ENCODE measurements around the gene ZNHIT3. TPM values are rescaled to one million over a fixed set of nuclear protein-coding genes. Genes with fewer than 3 reads are reported as not detected.

ZNHIT3 gene
- total and polyA plus RNA-seq, 2 experiments from 2014 or later: 50.5 to 128 TPM

GRCh38 chr17:36501351-36501750 lies 14.9 kb downstream of the ZNHIT3 start (continued):
- TF ChIP-seq ETS1 (IDR thresholded peaks at IDR 0.05): no peak

GRCh38 chr17:36501963-36502362 lies 15.5 kb downstream of the ZNHIT3 start:
- no peak for DNase-seq (ENCODE audit: low spot score)
- Histone ChIP-seq H3K4me3 (no peak overlapping the region), H2AFZ (no peak overlapping the region), H3F3A (replicated peaks; ENCODE audit: low read depth) (no peaks in the 10 kb centered on the region; the same call in 1 of the 2 replicates), H3K27ac (ENCODE audit: low read depth) (no peak overlapping the region), H4K20me1 (replicated peaks; ENCODE audit: insufficient read depth) (peaks cover 1% of the 10 kb centered on the region; the same call in 1 of the 2 replicates), H3K36me3 (ENCODE audit: insufficient read depth) (peaks cover 24% of the 10 kb centered on the region), H3K9me2 (ENCODE audit: insufficient read depth) (no peaks in the 10 kb centered on the region), H3K4me2 (no peak overlapping the region), H3K4me1 (ENCODE audit: insufficient read depth) (no peaks in the 10 kb centered on the region), H3K79me2 (replicated peaks; ENCODE audit: insufficient read depth) (no peaks in the 10 kb centered on the region), H3K27me3 (ENCODE audit: insufficient read depth) (no peaks in the 10 kb centered on the region)
- Mint-ChIP-seq H3K27me3 (ENCODE audit: insufficient read depth, low read depth, poor library complexity) (peaks cover 7% of the 10 kb centered on the region), H3K27ac (no peak overlapping the region), H3K4me1 (no peaks in the 10 kb centered on the region), H3K9me3 (no peaks in the 10 kb centered on the region), H3K4me3 (no peak overlapping the region), H3K36me3 (ENCODE audit: low read depth) (peaks cover 87% of the 10 kb centered on the region)
- ATAC-seq: no peak
- TF ChIP-seq ZNF462 (CRISPR knock-in tag; IDR thresholded peaks at IDR 0.05): no peak
- no peak for TF ChIP-seq REST (IDR thresholded peaks at IDR 0.05; ENCODE audit: unreplicated experiment)
- no peak for TF ChIP-seq ETS1 (IDR thresholded peaks at IDR 0.05)
- TF ChIP-seq CTCF (conservative IDR thresholded peaks at IDR 0.05; ENCODE audit: low read depth in 2 of 2): no peak
- no peak for TF ChIP-seq EZH2 (IDR thresholded peaks at IDR 0.05; ENCODE audit: low read depth, unreplicated experiment)
- no peak for TF ChIP-seq NANOG (IDR thresholded peaks at IDR 0.05; ENCODE audit: borderline replicate concordance)
- TF ChIP-seq ZNF114 (CRISPR knock-in tag; IDR thresholded peaks at IDR 0.05): no peak
- no peak for TF ChIP-seq POLR2AphosphoS5 (IDR thresholded peaks at IDR 0.05; ENCODE audit: low read depth)
- TF ChIP-seq JUNB (IDR thresholded peaks at IDR 0.05; ENCODE audit: unreplicated experiment): no peak
- TF ChIP-seq EZH2phosphoT487 (IDR thresholded peaks at IDR 0.05; ENCODE audit: unreplicated experiment): no peak
- no peak for TF ChIP-seq CREB1 (CRISPR knock-in tag; IDR thresholded peaks at IDR 0.05; ENCODE audit: low read depth)
- no peak for TF ChIP-seq STAT1 (IDR thresholded peaks at IDR 0.05; ENCODE audit: unreplicated experiment)
